Thoracic aorta (tissue), 2 donors: ENCODE measurements around the gene SYT6. TPM values are rescaled to one million over a fixed set of nuclear protein-coding genes. Genes with fewer than 3 reads are reported as not detected.

ENCODE experiments used
- ATAC-seq: fragments of 150-250 bp; one replicate; pipeline ENCODE4 v1.8.0; 2017; ENCODE audit warnings: low read depth; ENCODE audit not compliant: insufficient number of reproducible peaks, low FRiP score
- DNase-seq: peaks from one replicate; pipeline ENCODE4 v3.0.0-alpha.2; 2020; ENCODE audit warnings: low spot score
- H3K27ac ChIP-seq, 2 donors: fragments of 200-600 bp; sonication (generic); 1 replicate in 1 of 2; 2 replicates in 1 of 2; pipeline ENCODE4 v1.5.1; 2016; ENCODE audit warnings: mild to moderate bottlenecking in 2 of 2, moderate library complexity in 2 of 2
- H3K27me3 ChIP-seq: fragments of 200-600 bp; sonication (generic); replicated peaks from 2 replicates; pipeline ENCODE4 v1.6.0; 2016; ENCODE audit warnings: mild to moderate bottlenecking; ENCODE audit not compliant: insufficient read depth
- H3K36me3 ChIP-seq: fragments of 200-600 bp; sonication (generic); one replicate; pipeline ENCODE4 v1.5.1; 2016
- H3K4me1 ChIP-seq, 2 donors: fragments of 200-600 bp; sonication (generic); 1 replicate in 1 of 2; 2 replicates in 1 of 2; pipeline versions ENCODE4 v1.5.1 to v1.6.0; 2016; ENCODE audit warnings: low read depth in 2 of 2, mild to moderate bottlenecking in 1 of 2; ENCODE audit not compliant: control insufficient read depth in 1 of 2
- H3K4me3 ChIP-seq: fragments of 200-600 bp; sonication (generic); 2 replicates; pipeline ENCODE4 v1.5.1; 2016; ENCODE audit warnings: mild to moderate bottlenecking
- H3K9me3 ChIP-seq: fragments of 200-600 bp; sonication (generic); 2 replicates; pipeline ENCODE4 v1.5.1; 2016
- total RNA-seq, 2 donors: library from RNA; depleted of rRNA; stranded (reverse); fragments of >200 nt; gene quantifications; one replicate each; pipeline versions ENCODE4 v1.1.0 to v1.2.3, GENCODE V29; 2016
- TF ChIP-seq, protein P1 (sequence below): fragments of 200-600 bp; sonication (generic); IDR thresholded peaks from one replicate; pipeline ENCODE4 v1.5.1; 2019; ENCODE audit warnings: antibody characterized with exemption

Gene SYT6, protein sequence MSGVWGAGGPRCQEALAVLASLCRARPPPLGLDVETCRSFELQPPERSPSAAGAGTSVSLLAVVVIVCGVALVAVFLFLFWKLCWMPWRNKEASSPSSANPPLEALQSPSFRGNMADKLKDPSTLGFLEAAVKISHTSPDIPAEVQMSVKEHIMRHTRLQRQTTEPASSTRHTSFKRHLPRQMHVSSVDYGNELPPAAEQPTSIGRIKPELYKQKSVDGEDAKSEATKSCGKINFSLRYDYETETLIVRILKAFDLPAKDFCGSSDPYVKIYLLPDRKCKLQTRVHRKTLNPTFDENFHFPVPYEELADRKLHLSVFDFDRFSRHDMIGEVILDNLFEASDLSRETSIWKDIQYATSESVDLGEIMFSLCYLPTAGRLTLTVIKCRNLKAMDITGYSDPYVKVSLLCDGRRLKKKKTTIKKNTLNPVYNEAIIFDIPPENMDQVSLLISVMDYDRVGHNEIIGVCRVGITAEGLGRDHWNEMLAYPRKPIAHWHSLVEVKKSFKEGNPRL
- under 1 TPM in 1 of 2 donors, not detected in 1; 0.85 TPM for total RNA-seq

DNA sequence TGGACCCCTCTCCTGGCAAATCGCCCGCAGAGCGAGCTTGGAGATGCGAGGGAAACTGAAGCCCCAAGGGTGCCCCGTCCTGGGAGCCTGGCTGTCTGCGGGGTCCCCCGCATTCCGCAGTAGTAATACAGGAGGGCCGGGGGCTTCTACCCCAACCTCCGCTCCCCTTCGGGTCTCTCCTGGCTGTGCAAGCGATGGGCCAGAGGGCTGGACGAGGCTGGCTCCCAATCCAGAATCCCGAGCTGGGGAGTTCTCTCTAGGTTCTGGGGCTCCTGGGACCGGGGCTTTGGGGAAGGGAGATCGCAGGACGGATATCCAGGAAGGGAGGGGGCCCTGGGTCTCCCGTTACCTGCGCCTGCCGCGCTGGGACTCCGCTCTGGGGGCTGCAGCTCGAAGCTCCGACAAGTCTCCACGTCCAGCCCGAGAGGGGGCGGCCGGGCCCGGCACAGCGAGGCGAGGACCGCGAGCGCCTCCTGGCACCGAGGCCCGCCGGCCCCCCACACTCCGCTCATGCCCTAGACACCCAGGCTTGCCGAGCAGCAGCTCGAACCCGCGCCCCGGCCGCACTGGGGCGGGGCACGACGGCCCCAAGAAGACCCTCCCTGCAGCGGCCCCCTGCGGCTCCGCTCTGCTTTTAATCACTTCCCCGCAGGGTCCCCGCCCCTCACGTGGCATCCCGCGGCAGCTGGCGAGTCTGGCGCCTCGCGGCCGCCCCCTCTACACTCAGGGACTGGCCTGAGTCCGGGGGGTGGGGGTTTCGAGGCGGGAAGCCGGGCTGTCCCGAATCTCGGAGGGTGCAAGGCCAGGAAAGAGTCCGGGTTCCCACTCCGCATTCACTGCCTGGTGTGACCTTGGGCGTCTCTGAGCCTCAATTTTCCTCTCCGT lies at the start of gene SYT6:
Gene SYT6, minus strand, starts transcription at position 609 of the 885 bp plus-strand sequence. Its CDS starts 97 bp downstream, at position 512.
- no peaks in the 10 kb centered on the region for H3K36me3 ChIP-seq
- TF ChIP-seq, protein P1, sequence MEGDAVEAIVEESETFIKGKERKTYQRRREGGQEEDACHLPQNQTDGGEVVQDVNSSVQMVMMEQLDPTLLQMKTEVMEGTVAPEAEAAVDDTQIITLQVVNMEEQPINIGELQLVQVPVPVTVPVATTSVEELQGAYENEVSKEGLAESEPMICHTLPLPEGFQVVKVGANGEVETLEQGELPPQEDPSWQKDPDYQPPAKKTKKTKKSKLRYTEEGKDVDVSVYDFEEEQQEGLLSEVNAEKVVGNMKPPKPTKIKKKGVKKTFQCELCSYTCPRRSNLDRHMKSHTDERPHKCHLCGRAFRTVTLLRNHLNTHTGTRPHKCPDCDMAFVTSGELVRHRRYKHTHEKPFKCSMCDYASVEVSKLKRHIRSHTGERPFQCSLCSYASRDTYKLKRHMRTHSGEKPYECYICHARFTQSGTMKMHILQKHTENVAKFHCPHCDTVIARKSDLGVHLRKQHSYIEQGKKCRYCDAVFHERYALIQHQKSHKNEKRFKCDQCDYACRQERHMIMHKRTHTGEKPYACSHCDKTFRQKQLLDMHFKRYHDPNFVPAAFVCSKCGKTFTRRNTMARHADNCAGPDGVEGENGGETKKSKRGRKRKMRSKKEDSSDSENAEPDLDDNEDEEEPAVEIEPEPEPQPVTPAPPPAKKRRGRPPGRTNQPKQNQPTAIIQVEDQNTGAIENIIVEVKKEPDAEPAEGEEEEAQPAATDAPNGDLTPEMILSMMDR, result no peak
- no peaks in the 10 kb centered on the region for H3K9me3 ChIP-seq
- no peaks in the 10 kb centered on the region for H3K27me3 ChIP-seq
- peaks cover 14 to 33% of the 10 kb centered on the region in 2 donors for H3K4me1 ChIP-seq
- no peak for ATAC-seq
- peak within 1 kb of the TSS; percentile 72 for H3K4me3 ChIP-seq
- no peak for DNase-seq
- no peak within 1 kb of the TSS for H3K27ac ChIP-seq

- no peaks in the 10 kb centered on the region for H3K27me3 ChIP-seq
- ATAC-seq (no peak), DNase-seq (no peak)
- H3K9me3 ChIP-seq, result no peaks in the 10 kb centered on the region
- H3K27ac ChIP-seq, result no peak overlapping the region
- H3K4me1 ChIP-seq, result no peaks in the 10 kb centered on the region
- TF ChIP-seq, protein P1, result no peak
- H3K36me3 ChIP-seq, result no peaks in the 10 kb centered on the region
- no peak overlapping the region for H3K4me3 ChIP-seq
Observed at GRCh38 chr1:114201486-114201885, 47.8 kb upstream of the SYT6 start.

GRCh38 chr1:114199017-114199594 lies 45.4 kb upstream of the SYT6 start:
- DNase-seq (no peak), ATAC-seq (no peak)
- no peaks in the 10 kb centered on the region for H3K4me1 ChIP-seq
- no peaks in the 10 kb centered on the region for H3K9me3 ChIP-seq
- no peaks in the 10 kb centered on the region for H3K36me3 ChIP-seq
- no peak overlapping the region for H3K4me3 ChIP-seq
- TF ChIP-seq, protein P1, result no peak
- H3K27me3 ChIP-seq, result no peaks in the 10 kb centered on the region
- H3K27ac ChIP-seq, result no peak overlapping the region

DNA sequence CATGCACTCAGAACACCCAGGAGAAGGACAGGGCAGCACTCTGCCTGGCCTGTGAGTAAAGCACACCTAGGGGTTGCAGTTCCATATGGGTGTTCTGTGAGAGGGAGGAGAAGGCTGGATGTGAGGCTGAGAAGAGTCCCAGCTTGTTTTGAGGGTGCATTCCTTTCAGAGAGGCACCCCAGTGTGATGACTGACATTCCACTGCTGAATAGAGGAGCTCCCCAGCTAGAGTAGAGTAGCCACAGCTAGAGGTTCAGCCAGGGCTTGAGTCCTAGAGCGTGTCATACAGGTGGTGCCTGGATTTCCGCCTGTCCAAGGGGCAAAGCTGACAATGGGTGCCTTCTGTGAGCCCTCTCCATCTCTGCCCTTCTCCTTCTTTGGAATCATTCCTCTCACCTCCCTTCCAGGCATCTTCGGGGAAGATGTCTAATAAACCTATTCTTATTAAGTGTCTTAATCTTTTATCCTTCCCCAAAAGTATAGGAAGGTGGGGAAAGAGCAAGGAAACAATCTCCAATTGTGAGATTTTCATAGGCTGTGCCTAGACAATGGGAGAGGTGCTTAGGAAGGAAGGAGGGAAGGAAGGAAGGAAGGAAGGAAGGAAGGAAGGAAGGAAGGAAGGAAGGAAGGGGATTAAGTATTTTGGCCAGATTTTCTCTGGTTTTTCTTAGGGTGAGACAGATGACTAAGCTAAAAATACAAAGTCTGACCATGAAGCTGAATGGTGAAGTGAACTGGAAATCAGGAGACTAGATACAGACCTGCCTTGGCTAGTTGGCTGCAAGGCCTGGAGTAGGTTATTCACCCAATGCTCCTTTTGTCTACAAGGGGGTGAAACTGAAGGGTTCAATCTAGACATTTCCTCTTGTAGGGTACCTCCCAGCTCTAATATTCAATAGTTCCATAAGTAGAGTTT lies 43.6 kb upstream of the SYT6 start:
- H3K27ac ChIP-seq, result no peak overlapping the region
- no peaks in the 10 kb centered on the region for H3K9me3 ChIP-seq
- ATAC-seq, result no peak

More for the DNA sequence above, 43.6 kb upstream of the SYT6 start:
- no peak for DNase-seq
- Histone ChIP-seq H3K4me1 (no peaks in the 10 kb centered on the region), H3K36me3 (no peaks in the 10 kb centered on the region), H3K27me3 (no peaks in the 10 kb centered on the region), H3K4me3 (no peak overlapping the region)
- TF ChIP-seq, protein P1, result no peak
